ENCODE results near the gene PSMD2. TPM values are rescaled to one million over a fixed set of nuclear protein-coding genes. Genes with fewer than 3 reads are reported as not detected.

PSMD2 gene
- total RNA-seq, 2 donors from 2014 or later, result 230 to 272 TPM

- 17% methylated on average over 15 of the region's 16 CpGs for WGBS
- Histone ChIP-seq H3K9me3 (no peaks in the 10 kb centered on the region), H3K27me3 (replicated peaks; ENCODE audit: insufficient read depth) (no peaks in the 10 kb centered on the region), H3K4me3 (peak overlapping the region; percentile 59 to 67), H3K27ac (peak overlapping the region; percentile 93 to 96), H3K4me1 (replicated peaks) (peaks cover 25% of the 10 kb centered on the region), H3K36me3 (peaks cover under 1 to 4% of the 10 kb centered on the region in 2 donors)
- no peak for TF ChIP-seq POLR2A (IDR thresholded peaks at IDR 0.05)
- TF ChIP-seq POLR2AphosphoS5 (IDR thresholded peaks at IDR 0.05), result no peak
- no peak for TF ChIP-seq CTCF (IDR thresholded peaks at IDR 0.05)
- intact Hi-C loops (cut with DNase I), result loop anchor here (2.0 to 5.0 kb wide), 2 partner anchors 17 to 46 kb away; partner anchors contain the start of genes CLCN2, POLR2H and PSMD2
- DNase-seq (ENCODE audit: low spot score), result no peak
These were observed 17.0 kb downstream of the PSMD2 start for GRCh38 chr3:184315871-184316661.

- DNase-seq (ENCODE audit: low spot score), result no peak
- H3K27ac ChIP-seq, result peak overlapping the region; percentile 93 to 96
These were observed 17.8 kb downstream of the PSMD2 start for GRCh38 chr3:184316792-184317191.

GRCh38 chr3:184317201-184317600 is 18.2 kb downstream of the PSMD2 start:
- WGBS, result 65% methylated on average over 5 of the region's 5 CpGs
- peaks cover 12 to 16% of the 10 kb centered on the region in 2 donors for H3K36me3 ChIP-seq
- no peaks in the 10 kb centered on the region for H3K27me3 ChIP-seq (replicated peaks; ENCODE audit: insufficient read depth)
- H3K27ac ChIP-seq, result peak overlapping the region; percentile 7 to 93
- peaks cover 25% of the 10 kb centered on the region for H3K4me1 ChIP-seq (replicated peaks)
- no peak overlapping the region for H3K4me3 ChIP-seq
- H3K9me3 ChIP-seq, result no peaks in the 10 kb centered on the region
- intact Hi-C loops (cut with DNase I), result loop anchor here (5.0 kb wide), 1 partner anchor 45 kb away; the partner anchor contains the start of genes CLCN2 and POLR2H
- no peak for DNase-seq (ENCODE audit: low spot score)
- TF ChIP-seq CTCF (IDR thresholded peaks at IDR 0.05) (no peak), POLR2A (IDR thresholded peaks at IDR 0.05) (no peak), POLR2AphosphoS5 (IDR thresholded peaks at IDR 0.05) (no peak)

More at GRCh38 chr3:184316792-184317191, 17.8 kb downstream of the PSMD2 start:
- Histone ChIP-seq H3K27me3 (replicated peaks; ENCODE audit: insufficient read depth) (no peaks in the 10 kb centered on the region), H3K36me3 (peaks cover 8 to 12% of the 10 kb centered on the region in 2 donors), H3K9me3 (no peaks in the 10 kb centered on the region), H3K4me1 (replicated peaks) (peaks cover 25% of the 10 kb centered on the region), H3K4me3 (peak overlapping the region; percentile 59 to 67)
- TF ChIP-seq CTCF (IDR thresholded peaks at IDR 0.05) (no peak), POLR2AphosphoS5 (IDR thresholded peaks at IDR 0.05) (no peak), POLR2A (IDR thresholded peaks at IDR 0.05) (no peak)
- WGBS, result 72% methylated on average over 7 of the region's 7 CpGs
- intact Hi-C loops (cut with DNase I), result loop anchor here (5.0 kb wide), 1 partner anchor 46 kb away; the partner anchor contains the start of genes CLCN2 and POLR2H

- TF ChIP-seq POLR2AphosphoS5 (IDR thresholded peaks at IDR 0.05), result peak; percentile 88
- peak in 2 of 4 experiments; percentile 17 to 19 for TF ChIP-seq CTCF (IDR thresholded peaks at IDR 0.05)
- TF ChIP-seq POLR2A (IDR thresholded peaks at IDR 0.05), result no peak
- Histone ChIP-seq H3K36me3 (peaks cover 38 to 42% of the 10 kb centered on the region in 2 donors), H3K4me1 (replicated peaks) (peaks cover 25% of the 10 kb centered on the region), H3K27ac (peak overlapping the region; percentile 92 to 93), H3K9me3 (no peaks in the 10 kb centered on the region), H3K4me3 (peak overlapping the region in 1 of 2 donors; percentile 31), H3K27me3 (replicated peaks; ENCODE audit: insufficient read depth) (no peaks in the 10 kb centered on the region)
- intact Hi-C loops (cut with DNase I), result no loop called here
- DNase-seq (ENCODE audit: low spot score), result peak; percentile 98
- 0% methylated on average over 2 of the region's 4 CpGs for WGBS
These were observed 21.0 kb downstream of the PSMD2 start for GRCh38 chr3:184320104-184320445.
